ENCODE data around the gene GOLGA8S. TPM values are rescaled to one million over a fixed set of nuclear protein-coding genes. Genes with fewer than 3 reads are reported as not detected.
"Not testable (repeated sequence)": the region's sequence is repeated elsewhere in the genome, so short reads cannot be mapped to it uniquely, and the experiment has no call there.

The GOLGA8S gene
- total RNA-seq, 1 experiment from 2014 or later: not detected

DNA sequence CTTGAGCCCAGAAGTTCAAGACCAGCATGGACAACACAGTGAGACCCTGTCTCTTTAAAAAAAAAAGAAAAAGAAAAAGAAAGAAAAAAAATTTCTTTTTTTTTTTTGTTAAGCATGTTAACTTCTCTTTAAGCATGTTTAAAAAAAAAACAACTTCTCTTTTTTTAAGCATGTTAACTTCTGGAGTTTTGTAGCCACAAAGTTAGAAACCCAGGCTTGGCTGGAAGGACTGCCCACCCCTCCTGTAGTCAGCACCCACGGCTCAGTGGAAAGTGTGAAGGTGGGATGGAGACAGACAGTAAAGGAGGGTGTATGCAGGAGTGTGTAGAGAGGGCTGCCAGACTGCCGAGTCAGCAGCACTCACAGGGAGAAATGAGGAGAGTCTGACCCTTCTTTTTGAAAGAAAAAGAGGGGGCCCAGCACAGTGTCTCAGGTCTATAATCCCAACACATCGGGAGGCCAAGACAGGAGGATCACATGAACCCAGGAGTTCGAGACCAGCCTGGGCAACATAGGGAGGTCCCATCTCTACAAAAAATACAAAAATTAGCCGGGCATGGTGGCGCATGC lies 33.2 kb downstream of the GOLGA8S start:
- in situ Hi-C loops (cut with HindIII; ENCODE audit: low pct_unique_long_range_greater_than_20kb, low sequenced_read_pairs): no loop called here
- DNase-seq (ENCODE audit: low read depth, low spot score): no peak

DNA sequence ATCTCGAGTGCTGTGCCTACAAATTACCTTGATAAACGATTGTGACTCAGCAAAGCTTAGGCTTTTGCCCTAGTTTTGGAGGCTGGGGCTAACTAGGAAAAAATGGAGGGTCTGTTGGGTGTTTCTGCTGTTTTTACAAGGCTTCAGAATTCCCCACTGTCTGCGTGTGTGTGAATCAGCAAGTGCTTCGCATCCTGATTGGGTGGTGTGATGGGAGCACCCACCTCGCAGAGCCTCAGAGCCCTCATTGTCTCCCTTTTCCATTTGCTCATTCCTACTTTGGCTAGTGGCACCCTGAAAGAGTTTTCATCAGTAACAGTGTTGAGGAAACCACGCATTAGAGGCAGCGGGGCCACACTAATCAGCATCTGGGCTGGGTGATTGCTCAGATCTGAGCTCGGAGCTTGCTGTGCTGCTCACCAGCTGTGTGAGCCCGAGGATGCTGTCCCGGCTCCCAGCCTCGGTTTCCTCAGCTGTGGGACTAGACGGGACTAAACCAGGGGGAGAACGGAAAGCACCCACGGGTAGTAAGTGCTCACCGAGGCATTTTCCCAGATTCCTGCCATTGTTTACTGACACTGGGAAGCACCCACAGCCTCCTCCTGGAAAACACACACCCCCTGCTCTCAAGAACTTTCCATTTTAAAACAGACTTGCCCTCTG lies 40.6 kb downstream of the GOLGA8S start:
- no peak for DNase-seq (ENCODE audit: low read depth, low spot score)

DNA sequence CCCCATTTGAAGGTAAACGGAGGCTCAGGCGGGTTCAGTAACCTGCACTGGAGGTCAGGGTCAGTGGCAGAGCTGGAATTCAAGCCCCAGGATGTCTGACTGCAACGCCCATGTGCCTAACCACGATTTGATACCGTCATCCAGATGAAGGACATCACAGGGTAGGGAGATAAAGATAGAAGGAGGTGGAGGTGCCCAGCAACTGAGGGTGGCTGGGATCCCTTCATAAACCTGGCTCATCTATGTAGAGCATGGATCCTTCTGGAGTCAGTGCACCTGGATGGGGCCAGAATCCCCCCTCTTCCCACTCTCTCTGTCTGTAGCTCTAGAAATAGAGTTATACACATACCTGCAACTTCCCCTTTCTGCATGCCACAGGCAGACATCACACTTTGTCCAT lies 41.3 kb downstream of the GOLGA8S start:
- in situ Hi-C loops (cut with HindIII; ENCODE audit: low pct_unique_long_range_greater_than_20kb, low sequenced_read_pairs): no loop called here

More for the DNA sequence above, 40.6 kb downstream of the GOLGA8S start:
- in situ Hi-C loops (cut with HindIII; ENCODE audit: low pct_unique_long_range_greater_than_20kb, low sequenced_read_pairs): no loop called here

GRCh38 chr15:23397779-23398178 lies 43.2 kb downstream of the GOLGA8S start:
- in situ Hi-C loops (cut with HindIII; ENCODE audit: low pct_unique_long_range_greater_than_20kb, low sequenced_read_pairs): no loop called here
- DNase-seq (ENCODE audit: low read depth, low spot score): no peak

More for the DNA sequence above, 41.3 kb downstream of the GOLGA8S start:
- DNase-seq (ENCODE audit: low read depth, low spot score): no peak

DNA sequence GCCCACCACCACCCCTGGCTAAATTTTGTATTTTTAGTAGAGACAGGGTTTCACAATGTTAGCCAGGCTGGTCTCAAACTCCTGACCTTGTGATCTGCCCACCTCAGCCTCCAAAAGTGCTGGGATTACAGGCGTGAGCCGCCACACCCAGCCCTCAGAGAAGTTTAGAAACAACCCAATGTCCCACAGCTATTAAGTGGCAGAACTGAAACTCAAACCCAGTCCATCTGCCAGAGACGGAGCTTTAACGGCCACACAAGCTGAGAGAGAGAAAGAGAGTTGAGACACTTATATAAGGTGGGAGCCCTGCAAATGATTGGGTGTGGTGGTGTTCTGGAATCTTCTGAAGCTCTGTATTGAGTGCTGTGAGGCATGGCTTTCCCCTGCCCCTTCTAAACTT lies 43.8 kb downstream of the GOLGA8S start:
- in situ Hi-C loops (cut with HindIII; ENCODE audit: low pct_unique_long_range_greater_than_20kb, low sequenced_read_pairs); DNase-seq (ENCODE audit: low read depth, low spot score): not testable (repeated sequence)

GRCh38 chr15:23399207-23399606 lies 44.7 kb downstream of the GOLGA8S start:
- DNase-seq (ENCODE audit: low read depth, low spot score); in situ Hi-C loops (cut with HindIII; ENCODE audit: low pct_unique_long_range_greater_than_20kb, low sequenced_read_pairs): not testable (repeated sequence)

- DNase-seq (ENCODE audit: low read depth, low spot score): no peak
- in situ Hi-C loops (cut with HindIII; ENCODE audit: low pct_unique_long_range_greater_than_20kb, low sequenced_read_pairs): no loop called here
These were observed 47.1 kb downstream of the GOLGA8S start for GRCh38 chr15:23401627-23402026.

GRCh38 chr15:23402140-23402539 lies 47.6 kb downstream of the GOLGA8S start:
- DNase-seq (ENCODE audit: low read depth, low spot score): no peak
- in situ Hi-C loops (cut with HindIII; ENCODE audit: low pct_unique_long_range_greater_than_20kb, low sequenced_read_pairs): no loop called here

- peak; percentile 18 for DNase-seq (ENCODE audit: low read depth, low spot score)
- in situ Hi-C loops (cut with HindIII; ENCODE audit: low pct_unique_long_range_greater_than_20kb, low sequenced_read_pairs): no loop called here
These were observed 48.0 kb downstream of the GOLGA8S start for GRCh38 chr15:23402544-23402943.

- in situ Hi-C loops (cut with HindIII; ENCODE audit: low pct_unique_long_range_greater_than_20kb, low sequenced_read_pairs): no loop called here
- no peak for DNase-seq (ENCODE audit: low read depth, low spot score)
These were observed 49.0 kb downstream of the GOLGA8S start for GRCh38 chr15:23403550-23403949.

DNA sequence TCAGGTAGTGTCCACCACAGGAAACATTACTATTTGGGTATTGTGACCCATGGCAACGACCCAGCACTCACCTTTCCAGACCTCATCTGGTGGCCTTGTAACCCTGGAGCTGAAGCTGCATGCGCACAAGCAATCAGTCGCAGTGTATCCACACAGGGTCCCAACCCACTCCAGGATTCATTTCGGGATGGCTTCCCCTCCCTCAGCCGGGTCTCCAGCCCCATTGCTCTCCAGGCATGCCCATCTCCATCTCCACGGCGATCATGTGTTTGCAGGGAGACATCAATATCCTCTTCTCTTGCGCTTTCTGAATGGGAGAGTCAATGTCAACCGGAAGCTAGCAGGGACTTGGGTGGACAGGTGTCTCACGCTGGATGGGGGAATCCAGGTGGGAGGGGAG lies 57.3 kb downstream of the GOLGA8S start:
- in situ Hi-C loops (cut with HindIII; ENCODE audit: low pct_unique_long_range_greater_than_20kb, low sequenced_read_pairs): no loop called here
- no peak for DNase-seq (ENCODE audit: low read depth, low spot score)

DNA sequence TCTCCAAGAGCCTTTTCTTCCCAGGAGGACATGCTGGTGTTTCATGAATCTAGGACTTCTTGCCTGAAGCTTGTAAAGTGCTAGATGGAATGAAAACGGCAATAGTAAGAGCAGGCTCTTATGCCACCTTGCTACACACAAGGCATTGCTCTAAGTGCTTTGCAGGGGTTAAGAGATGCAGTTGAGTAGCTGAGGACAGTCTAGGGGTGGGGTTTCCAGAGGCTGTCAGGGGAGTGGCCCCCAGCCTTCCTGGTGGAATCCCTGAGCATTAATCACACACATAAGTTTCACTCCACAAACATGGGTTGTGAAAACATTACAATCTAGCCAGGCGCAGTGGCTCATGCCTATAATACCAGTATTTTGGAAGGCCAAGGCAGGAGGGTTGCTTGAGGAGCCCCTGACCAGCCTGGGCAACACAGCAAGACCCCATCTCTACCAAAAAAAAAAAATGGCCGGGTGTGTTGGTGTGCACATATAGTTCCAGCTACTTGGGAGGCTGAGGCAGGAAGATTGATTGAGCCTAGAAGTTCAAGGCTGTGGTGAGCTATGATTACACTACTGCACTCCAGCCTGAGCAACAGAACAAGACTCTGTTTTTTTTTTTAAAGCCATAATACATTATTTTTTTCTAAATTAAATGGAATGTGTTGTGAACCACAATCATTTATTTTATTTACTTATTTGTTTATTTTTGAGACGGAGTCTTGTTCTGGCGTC lies 58.5 kb downstream of the GOLGA8S start:
- in situ Hi-C loops (cut with HindIII; ENCODE audit: low pct_unique_long_range_greater_than_20kb, low sequenced_read_pairs); DNase-seq (ENCODE audit: low read depth, low spot score): not testable (repeated sequence)

Small RNA genes within 50 kb of the gene (small RNA-seq; reads per million reads assigned to genes)
- 0 reads per million in 2 experiments for gene RN7SL536P

Other genes with a start within 250 kb of the GOLGA8S start
- gene GOLGA6L1, start 217.9 kb upstream of the GOLGA8S start, total RNA-seq (2014; rRNA removed; shearing (Covaris generic)): not detected in 2 replicates
- not detected in 2 replicates for gene GOLGA6L26, start 20.6 kb upstream of the GOLGA8S start, total RNA-seq (2014; rRNA removed; shearing (Covaris generic))
- gene GOLGA6L2, start 92.5 kb downstream of the GOLGA8S start, total RNA-seq (2014; rRNA removed; shearing (Covaris generic)): not detected in 2 replicates
- not detected in 2 replicates for gene MKRN3, start 210.9 kb downstream of the GOLGA8S start, total RNA-seq (2014; rRNA removed; shearing (Covaris generic))